ENCODE data around the gene LAMA5.

The LAMA5 gene

DNA sequence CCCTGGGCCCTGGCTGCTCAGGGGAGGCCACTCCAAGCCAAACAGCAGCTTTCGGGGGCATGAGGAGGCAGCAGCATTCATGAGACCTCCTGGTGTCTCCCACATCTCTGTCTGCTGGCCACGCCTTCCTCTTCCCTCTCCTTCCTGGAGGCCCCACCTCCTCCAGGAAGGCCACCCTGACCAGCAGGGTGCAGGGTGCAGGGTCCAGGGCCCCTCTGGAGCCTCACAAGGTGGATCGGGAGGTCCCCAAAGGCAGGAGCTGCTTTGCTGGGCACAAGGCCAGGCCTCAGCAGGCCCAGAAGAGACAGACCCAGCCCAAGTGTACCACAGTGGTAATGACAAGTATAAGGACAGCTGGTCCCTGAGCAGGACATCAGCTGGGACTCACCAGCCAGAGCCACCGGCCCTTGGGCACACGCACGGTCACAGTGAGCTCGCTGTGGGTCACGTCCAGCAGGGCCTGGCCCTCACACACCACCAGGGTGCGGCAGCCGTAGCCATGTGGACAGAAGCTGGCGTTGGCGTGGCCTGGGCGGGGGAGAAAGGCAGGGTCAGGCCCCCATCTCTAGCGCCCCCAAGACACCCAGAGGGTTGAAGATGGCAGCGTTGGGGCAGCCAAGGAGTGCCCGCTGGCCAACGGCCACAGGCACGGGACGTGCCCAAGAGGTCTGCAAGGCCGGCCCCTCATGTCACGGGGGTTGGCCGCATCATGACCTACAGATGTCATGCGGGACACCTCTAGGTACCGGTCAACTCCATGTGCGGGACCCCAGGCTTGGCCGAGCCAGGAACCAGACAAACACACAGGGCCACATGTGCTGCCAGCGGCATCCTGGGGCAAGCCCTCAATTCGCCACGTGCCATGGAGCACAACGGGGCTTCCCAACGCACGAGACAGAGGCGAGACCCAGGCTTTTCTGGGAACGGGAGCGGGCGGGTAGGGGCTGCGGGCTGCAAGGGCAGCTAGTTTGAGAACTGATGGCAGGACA is 37.4 kb downstream of the LAMA5 start:
- no peak for DNase-seq (ENCODE audit: low spot score)
- TF ChIP-seq, protein P1, sequence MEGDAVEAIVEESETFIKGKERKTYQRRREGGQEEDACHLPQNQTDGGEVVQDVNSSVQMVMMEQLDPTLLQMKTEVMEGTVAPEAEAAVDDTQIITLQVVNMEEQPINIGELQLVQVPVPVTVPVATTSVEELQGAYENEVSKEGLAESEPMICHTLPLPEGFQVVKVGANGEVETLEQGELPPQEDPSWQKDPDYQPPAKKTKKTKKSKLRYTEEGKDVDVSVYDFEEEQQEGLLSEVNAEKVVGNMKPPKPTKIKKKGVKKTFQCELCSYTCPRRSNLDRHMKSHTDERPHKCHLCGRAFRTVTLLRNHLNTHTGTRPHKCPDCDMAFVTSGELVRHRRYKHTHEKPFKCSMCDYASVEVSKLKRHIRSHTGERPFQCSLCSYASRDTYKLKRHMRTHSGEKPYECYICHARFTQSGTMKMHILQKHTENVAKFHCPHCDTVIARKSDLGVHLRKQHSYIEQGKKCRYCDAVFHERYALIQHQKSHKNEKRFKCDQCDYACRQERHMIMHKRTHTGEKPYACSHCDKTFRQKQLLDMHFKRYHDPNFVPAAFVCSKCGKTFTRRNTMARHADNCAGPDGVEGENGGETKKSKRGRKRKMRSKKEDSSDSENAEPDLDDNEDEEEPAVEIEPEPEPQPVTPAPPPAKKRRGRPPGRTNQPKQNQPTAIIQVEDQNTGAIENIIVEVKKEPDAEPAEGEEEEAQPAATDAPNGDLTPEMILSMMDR (IDR thresholded peaks at IDR 0.05; ENCODE audit: extremely low read depth, missing control alignments): no peak

- no peak for DNase-seq (ENCODE audit: low spot score)
- TF ChIP-seq, protein P1 (IDR thresholded peaks at IDR 0.05; ENCODE audit: extremely low read depth, missing control alignments): no peak
Observed at GRCh38 chr20:62328684-62329388, 38.3 kb downstream of the LAMA5 start.

DNA sequence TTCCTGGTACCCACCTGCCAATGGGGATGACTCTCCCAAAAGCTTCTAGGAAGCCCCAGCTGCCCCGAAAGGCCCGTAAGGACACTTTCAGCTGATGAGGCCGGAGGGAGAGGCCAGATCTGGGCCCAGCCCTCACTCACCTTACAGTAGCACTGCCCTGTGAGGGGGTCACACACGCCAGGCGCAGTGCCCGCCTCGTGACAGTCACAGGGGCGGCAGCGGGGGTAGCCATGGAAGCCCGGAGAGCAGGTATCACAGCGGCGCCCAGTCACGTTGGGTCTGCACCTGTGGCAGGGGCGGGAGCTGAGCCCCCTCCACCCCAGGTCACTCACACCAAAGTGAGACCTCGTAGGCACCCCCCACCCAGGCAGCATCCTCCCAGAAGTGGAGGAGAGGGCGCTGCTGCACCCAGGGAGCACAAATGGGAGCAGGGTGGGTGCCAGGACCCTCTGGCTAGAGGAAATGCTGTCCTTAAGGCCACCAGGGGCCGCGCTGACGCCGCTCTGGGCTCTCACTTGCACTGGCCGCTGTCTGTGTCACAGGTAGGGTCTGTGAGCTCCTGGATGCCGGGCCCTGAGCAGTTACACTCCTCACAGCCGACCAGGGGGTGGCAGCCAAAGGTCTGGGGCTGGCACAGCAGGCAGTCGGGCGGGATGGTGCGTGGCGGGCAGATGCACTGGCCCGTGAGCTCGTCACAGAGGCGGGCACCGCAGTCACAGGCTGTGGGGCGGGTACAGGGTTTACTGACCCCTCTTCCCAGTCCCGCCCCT is 39.2 kb downstream of the LAMA5 start:
- TF ChIP-seq, protein P1 (IDR thresholded peaks at IDR 0.05; ENCODE audit: extremely low read depth, missing control alignments): no peak
- no peak for DNase-seq (ENCODE audit: low spot score)

GRCh38 chr20:62326959-62327725 is 40.0 kb downstream of the LAMA5 start:
- TF ChIP-seq, protein P1 (IDR thresholded peaks at IDR 0.05; ENCODE audit: extremely low read depth, missing control alignments): no peak
- DNase-seq (ENCODE audit: low spot score): no peak

DNA sequence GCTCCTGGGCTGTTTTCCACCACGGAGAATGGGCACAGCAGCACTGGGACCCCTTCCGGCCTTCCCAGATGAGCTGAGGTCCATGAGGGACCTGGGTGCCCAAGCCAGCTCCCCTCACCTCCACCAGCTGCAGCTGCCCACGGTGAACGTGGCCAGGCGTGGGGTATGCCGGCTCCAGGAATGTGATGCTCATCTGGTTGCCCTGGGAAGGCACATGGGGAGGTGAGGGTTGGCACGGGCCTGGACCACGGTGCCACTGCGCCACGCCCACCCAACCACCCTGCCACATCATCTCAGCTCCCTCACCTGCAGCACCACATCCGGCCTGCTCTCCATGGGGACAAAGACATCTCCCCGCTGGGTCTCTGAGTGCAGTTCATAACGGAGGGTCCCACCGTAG is 40.6 kb downstream of the LAMA5 start:
- no peak for DNase-seq (ENCODE audit: low spot score)

GRCh38 chr20:62325172-62325905 is 41.8 kb downstream of the LAMA5 start:
- TF ChIP-seq, protein P1 (IDR thresholded peaks at IDR 0.05; ENCODE audit: extremely low read depth, missing control alignments): no peak
- DNase-seq (ENCODE audit: low spot score): no peak

More for the DNA sequence above, 40.6 kb downstream of the LAMA5 start:
- TF ChIP-seq, protein P1 (IDR thresholded peaks at IDR 0.05; ENCODE audit: extremely low read depth, missing control alignments): no peak

Data from GM20000 (cell line).